Activated CD4-positive, CD25-positive, alpha-beta regulatory T cell (primary cell): Measurements from ENCODE around the gene SMIM36.
"Not testable (repeated sequence)": the region's sequence is repeated elsewhere in the genome, so short reads cannot be mapped to it uniquely, and the experiment has no call there.

Source experiments
- DNase-seq, 4 experiments: peaks; one replicate each; lab custom pipeline; 2025; lab: John Stamatoyannopoulos, UW

Gene SMIM36

DNA sequence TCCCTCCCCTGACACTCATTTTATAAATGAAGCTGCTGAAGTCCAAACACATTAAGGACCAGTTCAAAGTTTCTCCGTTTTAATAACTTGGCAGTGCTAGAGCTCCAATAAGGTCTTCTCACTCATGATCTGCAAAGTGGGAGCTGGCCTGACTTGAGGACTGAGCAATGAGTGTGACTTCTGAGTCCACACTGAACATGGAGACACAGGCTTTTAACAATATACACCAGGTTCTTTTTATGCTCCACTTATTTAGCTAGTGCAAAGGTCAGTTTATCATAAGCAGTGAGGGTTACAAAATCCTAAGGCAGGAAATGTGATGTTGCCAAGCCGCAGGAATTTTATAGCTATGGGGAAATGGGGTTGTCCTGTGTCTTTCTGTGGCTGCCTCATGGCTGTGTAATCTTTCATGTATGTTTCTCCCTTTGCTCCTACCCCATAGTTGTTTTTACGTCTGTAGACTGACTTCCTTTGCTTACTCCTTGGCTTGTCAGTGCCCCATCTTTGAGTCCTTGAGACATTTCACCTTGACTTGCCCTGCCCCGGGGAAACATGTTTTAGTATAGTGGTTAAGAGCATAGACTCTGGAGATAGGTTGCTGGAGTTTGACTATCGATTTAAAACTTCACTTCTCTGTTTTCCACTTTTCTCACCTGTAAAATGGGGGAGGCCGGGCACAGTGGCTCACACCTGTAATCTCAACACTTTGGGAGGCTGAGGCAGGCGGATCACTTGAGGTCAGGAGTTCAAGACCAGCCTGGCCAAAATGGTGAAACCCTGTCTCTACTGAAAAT lies 77.4 kb downstream of the SMIM36 start:
- no peak for DNase-seq

DNA sequence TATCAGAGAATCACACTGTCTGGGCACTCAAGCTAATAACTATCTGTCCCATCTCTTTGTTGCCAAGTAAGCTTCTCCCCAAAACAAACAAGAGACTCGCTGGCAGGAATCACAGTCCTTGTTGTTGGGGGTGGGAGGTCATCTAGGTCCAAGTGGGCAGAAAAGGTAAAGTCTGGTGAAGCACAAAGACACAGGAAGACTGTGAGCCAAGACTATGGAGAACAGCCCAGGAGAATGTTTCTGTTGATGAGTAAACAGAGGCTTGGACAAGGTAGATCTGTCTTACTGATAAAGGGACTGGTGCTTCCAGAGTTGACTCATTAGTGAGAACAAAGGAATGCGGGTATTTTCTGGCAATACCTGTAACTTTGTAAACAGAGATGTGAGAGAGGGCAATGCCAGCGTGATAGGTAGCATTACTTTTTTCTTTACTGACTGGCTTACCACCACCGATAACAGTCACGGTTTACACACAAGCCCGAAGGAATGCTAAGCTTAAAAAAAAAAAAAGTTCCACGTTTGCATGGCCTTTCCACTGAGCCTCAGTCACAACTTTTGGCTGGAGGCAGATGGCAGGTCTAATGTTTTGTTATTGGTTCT lies 78.1 kb downstream of the SMIM36 start:
- DNase-seq: no peak

DNA sequence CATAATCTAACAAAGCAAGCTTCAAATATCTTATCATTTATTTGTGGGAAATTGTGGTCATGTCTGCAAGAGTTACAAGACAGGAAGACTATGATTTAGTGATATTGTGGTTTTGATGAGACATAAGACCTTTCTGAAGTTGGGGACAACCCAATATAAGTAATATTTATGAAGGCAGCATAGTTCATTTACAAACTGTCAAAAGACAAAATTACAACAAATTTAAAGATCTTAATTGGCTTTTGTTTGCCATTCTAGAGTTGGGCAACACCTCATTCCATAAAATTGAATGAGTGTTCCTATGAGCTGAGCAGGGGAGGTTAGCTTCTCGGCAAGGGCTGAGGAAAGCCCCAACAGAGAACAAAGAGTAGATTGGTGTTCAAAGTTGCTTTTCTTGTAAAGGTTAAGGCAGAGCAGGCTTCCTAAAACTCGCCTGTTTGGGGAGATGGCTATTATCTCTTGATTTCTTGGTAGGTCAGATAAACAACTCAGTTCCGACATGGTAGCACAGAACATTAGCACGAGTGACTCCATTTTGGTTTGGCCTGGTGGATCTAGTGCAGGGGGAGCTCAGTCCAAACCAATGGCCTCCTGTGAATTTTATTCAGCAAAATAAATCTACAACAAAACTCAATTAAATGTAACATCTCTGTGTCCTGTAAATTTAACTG lies 78.8 kb downstream of the SMIM36 start:
- DNase-seq: no peak

DNA sequence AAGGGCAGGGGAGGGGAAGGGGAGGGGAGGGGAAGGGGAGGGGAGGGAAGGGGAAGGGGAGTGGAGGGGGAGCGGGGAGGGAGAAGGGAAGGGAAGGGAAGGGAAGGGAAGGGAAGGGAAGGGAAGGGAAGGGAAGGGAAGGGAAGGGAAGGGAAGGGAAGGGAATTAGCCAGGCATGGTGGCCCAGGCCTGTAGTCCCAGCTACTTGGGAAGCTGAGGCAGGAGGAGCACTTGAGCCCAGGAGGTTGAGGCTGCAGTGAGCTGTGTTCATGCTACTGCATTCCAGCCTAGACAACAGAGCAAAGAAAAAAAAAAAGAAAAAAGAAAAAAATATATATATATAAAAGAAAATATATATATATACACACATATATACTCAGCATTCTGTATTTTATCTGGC lies 79.3 kb downstream of the SMIM36 start:
- DNase-seq: not testable (repeated sequence)

DNA sequence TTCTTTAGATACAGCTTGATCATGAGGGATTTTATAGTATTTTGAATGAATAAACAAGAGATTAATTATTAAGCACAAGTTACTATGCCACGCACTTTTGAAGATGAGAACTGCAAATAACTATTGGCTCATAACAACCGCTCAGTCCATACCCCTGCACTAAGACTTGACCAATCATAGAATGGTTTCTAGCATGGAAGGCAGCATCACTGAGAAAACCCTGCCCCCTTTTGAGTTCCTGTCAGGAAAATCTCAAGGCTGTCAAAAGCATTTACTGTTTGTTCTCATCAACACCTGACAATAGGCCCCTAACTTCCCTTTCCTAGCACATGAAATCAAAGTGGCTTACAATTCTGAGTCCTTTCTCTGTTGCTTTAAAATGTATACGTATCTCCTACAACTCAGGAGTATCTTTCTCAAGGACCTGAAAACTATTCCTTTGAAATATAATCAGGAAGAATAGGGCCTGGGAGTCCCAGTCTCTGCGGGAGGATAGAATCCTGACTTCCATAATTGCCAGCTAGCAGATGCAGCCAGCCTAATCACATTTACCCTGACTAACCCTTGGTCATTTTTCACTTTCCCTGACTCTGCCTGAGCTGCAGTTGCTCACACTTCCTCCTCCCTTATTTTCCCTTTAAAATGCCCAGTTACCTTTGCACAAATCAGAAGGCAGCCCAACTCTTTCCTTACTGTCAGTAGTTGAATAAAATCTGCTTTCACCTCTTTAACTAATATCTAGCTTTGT lies 80.5 kb downstream of the SMIM36 start:
- DNase-seq: no peak

DNA sequence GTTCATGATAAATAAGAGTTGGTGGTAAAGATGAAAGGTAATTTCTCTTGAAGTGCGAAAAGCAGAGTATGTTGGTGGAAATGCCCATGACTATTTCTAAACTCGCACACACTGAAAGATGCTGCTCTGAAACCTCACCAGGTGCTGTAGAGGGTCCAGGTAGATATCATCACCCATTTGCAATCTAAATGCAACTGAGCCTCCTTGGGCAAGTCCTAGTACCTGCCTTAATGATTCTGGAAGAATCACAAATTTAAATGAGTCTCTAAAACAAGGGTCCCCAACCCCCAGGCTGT lies 83.7 kb downstream of the SMIM36 start:
- DNase-seq: no peak

DNA sequence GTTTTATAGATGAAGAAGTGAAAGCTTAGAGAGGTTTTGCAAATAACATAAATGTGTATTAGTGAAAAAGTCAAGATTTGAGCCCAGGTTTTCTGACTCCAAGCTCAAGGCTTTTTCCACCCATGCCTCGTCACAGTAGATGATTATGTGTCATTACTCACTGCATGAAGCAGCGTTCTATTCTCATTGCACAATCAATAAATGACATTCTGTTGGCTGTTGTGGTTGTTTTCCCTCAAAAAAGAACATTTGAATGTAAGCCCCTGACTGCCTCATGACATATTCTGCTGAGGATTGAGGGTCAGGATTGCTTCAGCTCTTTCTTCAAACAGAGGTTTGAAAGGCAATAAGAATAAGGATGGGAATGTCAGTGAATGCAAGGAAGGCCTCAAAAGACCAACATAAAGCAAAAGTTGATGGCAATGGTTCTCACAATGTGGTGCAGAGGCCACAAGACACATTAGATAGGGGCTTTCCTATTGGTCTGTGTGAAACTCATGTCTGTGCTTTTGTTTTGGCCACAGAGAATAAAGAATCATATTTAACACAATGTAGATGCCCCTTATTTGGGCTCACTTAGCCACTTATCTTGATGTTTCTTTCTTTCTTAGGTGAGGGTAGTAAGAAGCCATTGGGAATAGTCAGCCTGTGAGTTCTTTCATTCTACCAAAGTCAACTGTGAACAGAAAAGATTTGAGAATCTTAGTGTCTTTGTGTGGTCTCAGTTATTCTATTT lies 84.2 kb downstream of the SMIM36 start:
- no peak for DNase-seq

DNA sequence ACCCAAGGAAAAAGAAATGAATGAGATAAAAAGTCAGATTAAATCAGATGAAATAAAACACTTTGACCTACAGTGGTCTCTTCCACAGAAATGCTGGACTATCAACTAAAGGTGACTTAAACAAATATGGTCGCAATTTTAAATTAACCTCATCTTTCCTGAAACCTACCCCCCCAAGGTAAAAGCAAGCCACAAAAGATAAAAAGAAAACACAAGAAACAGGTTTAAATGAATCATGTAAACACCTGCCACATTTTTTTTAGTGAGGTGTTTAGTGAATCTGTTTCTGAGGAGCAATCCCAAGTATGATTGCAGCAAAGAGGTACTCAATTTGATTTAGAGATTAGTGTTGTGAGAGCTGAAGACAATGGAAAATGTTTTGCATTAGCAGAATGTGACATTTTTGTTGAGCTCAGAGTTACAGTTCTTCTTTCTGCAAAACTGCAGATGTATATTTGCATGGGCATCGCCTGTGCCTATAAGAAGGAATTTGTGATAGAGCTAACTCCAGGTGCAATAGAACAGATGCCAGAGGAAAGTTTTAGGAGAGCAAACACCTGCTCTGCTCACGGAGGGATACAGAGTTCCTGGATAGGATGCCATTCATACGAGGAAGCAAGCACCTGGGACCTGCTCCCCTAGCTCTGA lies 86.2 kb downstream of the SMIM36 start:
- DNase-seq: no peak

DNA sequence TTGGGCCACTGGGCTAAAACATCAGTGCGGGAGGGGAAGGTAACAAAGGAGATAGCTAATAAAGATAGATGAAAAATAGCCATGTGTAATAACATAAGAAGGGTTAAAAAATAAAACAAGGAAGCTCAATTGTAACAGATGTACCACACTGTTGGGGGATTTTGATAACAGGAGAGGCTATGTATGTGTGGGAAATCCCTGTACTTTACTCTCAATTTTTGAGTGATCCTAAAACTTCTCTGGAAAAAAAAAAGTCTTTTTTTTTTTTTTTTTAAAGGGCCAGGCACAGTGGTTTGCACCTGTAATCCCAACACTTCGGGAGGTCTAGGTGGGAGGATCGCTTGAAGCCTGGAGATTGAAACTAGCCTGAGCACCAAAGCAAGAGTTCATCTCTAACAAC lies 87.7 kb downstream of the SMIM36 start:
- DNase-seq: no peak

DNA sequence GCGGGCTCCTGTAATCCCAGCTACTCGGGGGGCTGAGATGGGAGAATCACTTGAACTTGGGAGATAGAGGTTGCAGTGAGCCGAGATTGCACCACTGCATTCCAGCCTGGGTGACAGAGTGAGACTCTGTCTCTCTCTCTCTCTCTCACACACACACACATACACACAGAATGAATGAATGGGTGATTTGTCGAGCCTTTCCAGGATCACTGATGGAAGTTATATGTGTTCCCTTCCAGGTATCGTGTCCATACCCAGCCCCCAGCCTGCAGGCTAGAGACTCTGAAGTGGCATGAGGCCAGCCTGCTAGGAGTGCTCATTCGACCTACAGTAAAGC lies 88.5 kb downstream of the SMIM36 start:
- DNase-seq: not testable (repeated sequence)

DNA sequence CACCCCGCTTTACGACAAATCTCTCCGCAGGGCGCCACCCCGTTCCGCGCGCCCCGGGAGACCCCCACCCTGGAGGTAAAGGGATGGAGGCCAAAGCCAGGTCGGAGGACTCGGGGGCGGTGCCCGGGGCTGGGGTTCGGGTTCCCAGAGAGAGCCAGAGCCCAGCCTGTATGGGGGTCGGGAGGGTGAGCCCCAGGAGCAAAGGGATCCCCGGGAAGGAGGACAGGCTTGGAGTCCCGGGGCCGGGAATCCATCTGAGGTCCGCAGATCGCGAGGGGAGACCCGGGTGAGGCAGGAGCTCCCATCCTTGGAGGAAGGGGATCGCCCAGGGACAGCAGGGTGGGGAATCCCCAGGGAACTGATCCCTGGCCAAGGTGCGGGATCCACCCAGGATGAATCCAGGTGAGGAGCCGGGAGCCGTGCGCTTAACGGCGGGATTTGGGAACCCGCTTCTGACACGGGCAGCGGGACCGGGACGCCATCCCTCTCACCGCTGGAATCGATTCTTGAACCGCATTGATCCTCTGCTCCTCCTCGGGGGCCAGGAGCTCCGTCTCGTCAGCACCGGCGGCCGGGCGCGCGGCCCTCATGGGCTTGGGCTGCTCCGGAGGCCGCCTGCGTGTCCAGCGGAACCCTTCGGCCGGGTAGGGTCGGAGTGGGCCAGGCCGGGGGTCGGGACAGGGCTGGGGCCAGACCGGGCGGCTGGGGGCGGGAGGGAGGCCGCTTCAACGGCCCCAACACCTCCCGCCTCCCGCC lies 89.9 kb downstream of the SMIM36 start, which contains the start of gene MMD:
MMD (minus strand) TSS at position 657 of the 756 bp plus-strand sequence; CDS start at position 517, 140 bp downstream.
- no peak for DNase-seq

DNA sequence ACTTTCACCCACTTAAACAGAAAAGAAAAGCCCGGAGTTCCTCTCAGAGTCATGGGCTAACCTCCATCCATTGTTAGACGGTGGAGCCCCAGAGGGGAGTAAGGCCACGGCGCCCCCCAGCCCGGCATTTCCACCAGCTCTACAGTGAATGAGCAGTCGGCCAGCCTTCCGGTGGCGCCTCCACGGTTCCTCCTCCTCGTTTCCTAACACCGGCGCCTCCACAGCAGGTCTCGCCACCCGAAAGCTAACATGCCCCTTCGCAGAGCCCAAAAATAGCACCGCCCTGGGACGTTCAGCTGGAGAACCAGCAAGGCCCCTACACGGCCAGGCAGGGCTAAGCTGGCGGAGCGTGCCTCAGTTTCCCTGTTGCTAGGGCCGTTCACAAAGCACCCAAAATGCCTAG lies 90.5 kb downstream of the SMIM36 start:
- DNase-seq: peak in 3 of 4 experiments; percentile 9 to 17 (median 14)

DNA sequence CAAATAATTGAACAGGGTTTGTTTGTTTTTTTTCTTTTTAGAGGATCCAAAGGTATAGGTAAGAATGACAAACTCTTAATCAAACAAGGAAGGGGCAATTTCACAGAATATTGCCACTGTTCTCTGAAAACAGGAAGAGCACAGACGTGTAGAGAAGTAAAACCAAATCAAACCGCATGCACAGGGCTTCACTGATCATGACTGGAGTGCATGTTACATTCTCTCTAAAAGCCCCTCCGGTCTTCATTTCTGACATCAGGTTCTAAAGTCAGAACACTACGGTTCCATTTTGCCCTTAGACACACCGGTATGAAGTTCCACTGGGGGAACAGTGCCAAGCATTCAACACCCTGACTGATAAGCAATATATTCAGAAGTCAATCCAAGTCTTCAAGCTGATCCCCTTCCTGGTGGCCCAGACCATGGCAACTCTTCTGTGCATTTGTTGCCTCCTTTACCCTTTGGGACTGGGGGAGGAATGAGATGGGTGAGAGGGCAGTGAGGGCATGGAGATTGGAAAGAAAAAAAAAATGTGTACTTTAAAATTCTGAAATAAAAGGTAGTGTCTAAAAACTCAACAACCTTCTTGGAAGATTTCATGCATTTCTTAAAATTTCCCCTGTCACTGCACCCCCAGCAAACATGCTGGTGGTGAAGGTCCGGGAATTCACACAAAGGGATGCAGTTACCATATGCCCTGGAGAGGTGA lies 91.0 kb downstream of the SMIM36 start:
- DNase-seq: peak in 1 of 4 experiments; percentile 19

DNA sequence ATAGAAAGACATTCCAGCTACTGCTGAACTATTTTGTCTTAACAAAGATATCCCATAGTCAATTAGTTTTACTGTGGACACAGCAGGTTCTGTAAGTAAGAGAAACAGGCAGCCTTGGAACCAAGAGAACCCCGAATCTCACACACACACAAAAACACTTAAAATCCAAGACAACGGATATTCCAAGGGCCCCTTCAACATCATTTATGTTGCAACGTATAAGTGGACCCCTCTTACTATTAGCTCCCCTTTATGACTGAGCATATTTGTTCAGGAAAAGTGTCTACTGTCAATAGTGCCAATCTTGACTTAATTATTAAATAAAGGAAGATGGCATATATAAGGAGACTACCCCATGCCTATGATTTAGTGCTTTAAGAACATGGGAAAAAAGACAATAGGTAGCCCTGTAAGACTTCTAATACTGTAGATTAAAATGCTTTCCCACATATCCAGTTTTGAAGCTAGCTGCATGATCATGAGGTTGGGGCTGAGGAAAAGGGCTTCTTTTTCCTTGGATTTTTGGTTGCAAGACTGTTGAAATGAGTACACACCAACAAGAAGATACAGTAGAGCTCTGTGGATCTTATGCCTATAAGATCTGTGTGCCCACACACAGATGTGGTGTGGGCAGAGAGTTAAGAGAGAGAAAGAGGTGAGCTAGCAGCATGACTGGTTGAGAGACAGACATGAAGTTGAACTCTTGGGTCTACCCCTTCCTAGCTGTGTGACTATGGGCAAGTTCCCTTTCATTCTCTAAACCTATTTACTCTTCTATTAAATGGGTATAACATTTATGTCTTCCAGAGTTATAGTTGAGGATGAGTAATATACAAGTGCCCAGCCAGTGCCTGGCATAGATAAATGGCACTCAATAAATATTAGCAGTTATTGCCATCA lies 92.6 kb downstream of the SMIM36 start:
- DNase-seq: no peak

DNA sequence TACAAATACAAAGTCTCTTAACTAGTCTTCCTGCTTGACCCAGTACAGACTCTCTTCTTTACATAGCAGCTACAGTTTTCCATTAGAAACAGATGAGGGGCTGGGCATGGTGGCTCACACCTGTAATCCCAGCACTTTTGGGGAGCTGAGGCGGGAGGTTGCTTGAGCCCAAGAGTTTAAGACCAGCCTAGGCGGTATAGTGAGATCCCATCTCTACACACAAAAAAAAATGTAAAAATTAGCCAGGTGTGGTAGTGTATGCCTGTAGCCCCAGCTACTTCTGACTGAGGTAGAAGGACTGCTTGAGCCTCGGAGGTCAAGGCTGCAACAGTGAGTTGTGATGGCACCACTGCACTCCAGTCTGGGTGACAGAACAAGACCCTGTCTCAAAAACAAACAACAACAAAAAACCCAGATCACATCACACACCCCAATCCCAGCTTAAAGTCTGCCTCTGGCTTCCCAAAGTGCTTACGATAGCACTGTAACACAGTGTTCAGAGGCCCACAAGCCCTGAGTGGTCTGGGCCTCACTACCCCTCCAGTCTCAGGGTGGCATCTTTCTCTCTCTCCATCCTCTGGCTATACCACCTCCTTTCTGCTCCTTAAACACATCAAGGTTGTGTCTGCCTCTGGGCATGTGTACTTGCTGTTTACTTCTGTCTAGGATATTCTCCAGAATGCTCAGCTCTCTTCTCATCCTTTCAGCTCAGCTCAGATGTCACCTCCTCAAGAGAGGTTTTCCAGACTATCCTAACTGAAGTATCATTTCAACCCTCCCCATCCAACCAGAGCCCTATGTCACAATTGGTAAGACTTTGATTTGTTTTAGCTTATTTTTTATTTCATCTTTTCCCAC lies 93.6 kb downstream of the SMIM36 start:
- no peak for DNase-seq

DNA sequence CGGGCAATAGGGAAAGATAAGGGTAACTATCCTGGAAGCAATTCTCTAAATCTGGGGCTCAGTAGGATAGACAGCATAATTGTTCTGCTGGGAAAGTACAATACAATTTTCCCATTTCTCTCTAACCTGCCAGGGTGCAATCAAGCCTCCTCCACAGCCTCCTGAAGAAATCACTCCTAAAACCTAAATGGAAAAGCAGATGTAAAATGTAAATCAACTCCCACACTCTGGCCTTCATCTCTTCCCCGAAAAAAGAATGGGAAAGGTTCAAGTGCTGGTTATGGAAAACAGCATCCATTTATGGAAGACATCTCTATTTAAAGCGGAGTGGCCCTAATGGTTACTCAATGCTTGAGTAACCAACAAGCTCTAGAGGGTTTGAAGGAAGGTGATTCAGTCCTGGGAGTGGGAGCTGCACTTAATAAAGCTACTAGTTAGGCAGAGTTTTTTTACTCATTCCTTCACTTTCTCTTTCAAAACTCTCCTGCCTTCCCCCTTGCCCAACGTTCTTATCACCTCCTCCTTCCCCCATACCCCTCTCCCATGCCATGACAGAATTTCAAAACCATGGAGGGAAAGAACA lies 94.7 kb downstream of the SMIM36 start:
- DNase-seq: no peak

DNA sequence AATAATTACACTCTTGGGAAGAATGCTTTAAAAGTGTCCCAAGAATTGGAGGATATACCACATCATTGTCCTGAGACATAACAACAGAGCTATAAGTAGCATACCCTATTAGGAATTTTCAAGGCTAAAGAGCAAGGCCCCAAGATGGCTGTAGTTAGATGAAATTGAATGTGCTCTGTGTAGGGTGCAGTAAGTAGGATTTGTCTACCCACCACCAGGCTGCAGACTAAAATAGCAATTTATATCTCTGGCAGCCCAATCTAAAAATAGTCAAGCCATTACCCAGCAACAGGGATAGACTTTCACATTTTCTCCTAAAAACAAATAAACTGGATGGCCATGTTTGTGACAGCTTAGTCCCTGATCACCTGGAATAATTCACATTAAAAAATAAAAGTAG lies 95.3 kb downstream of the SMIM36 start:
- DNase-seq: no peak

DNA sequence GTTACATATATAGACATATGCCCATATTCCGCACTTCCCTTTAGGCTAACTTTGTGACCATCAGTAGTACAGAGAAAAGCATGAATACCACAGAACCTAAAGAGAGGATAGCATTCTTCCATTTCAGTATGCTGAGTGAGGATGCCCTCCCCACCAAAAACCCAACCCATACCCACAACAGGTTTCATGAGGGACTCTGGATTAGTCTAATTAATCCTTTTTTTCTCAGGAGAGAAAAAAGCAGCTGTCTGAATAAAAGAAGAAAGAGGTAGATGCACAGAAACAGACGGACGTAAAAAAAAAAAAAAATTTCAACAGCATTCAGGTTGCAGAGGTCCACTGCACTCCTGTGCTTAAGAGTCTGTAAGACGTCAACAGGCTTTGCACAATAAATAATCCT lies 96.3 kb downstream of the SMIM36 start:
- DNase-seq: no peak
